ENCODE data around the gene CHAT.

CHAT gene

DNA sequence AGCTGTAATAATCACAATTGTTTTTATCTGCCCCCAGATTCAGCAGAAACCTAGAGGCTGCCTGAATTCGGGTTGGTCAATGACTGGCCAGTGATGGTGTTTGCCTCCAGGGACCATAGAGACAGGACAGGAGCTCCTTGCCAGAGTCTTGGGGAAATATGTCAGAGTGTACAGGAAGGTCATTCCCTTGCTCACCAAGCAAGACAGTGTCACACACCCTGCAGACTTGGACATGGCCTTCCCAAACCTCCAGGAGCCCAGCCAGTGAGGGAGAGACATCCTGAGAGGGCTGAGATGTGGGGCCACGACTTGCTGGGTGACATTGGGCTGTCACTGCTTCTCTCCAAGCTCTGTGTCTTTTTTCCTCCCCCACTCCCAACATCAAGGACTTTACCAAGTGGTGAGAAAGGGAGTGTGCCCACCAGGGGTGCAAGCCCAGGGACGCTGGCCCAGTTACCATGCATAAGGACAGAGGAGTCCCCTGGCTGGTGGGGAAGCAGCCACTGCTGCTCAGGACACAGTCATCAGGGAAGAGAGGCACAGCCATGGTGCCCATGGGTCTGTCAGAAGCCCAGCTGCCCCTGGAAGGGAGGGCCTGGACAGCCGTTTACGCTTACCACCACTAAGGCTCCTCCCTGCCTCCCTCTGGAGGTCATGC lies 40.3 kb downstream of the CHAT start:
- Histone ChIP-seq H3K4me1 (ENCODE audit: control insufficient read depth, insufficient read depth, low read length) (0 out of 2 replicates have a peak, but pooled peaks cover under 1% of the 10 kb centered on the region), H3K27ac (ENCODE audit: low read length) (no peak overlapping the region), H3K9me3 (ENCODE audit: control insufficient read depth, insufficient read depth, low read length) (no peaks in the 10 kb centered on the region), H3K4me3 (ENCODE audit: low read length) (no peak overlapping the region), H3K36me3 (ENCODE audit: control insufficient read depth, insufficient read depth, low read length) (no peaks in the 10 kb centered on the region), H3K27me3 (ENCODE audit: control insufficient read depth, insufficient read depth, low read length) (no peaks in the 10 kb centered on the region)
- no peak for DNase-seq (ENCODE audit: low read depth, low spot score)
- no CpG with 5 or more reads among the region's 5 CpGs for WGBS (ENCODE audit: insufficient coverage, insufficient read length)

GRCh38 chr10:49655099-49655498 lies 41.3 kb downstream of the CHAT start:
- H3K27me3 ChIP-seq (ENCODE audit: control insufficient read depth, insufficient read depth, low read length) = no peaks in the 10 kb centered on the region
- H3K9me3 ChIP-seq (ENCODE audit: control insufficient read depth, insufficient read depth, low read length) = no peaks in the 10 kb centered on the region
- WGBS (ENCODE audit: insufficient coverage, insufficient read length) = no CpG with 5 or more reads among the region's 18 CpGs
- H3K27ac ChIP-seq (ENCODE audit: low read length) = no peak overlapping the region
- H3K4me3 ChIP-seq (ENCODE audit: low read length) = no peak overlapping the region
- no peaks in the 10 kb centered on the region for H3K36me3 ChIP-seq (ENCODE audit: control insufficient read depth, insufficient read depth, low read length)
- no peaks in the 10 kb centered on the region for H3K4me1 ChIP-seq (ENCODE audit: control insufficient read depth, insufficient read depth, low read length)
- no peak for DNase-seq (ENCODE audit: low read depth, low spot score)

DNA sequence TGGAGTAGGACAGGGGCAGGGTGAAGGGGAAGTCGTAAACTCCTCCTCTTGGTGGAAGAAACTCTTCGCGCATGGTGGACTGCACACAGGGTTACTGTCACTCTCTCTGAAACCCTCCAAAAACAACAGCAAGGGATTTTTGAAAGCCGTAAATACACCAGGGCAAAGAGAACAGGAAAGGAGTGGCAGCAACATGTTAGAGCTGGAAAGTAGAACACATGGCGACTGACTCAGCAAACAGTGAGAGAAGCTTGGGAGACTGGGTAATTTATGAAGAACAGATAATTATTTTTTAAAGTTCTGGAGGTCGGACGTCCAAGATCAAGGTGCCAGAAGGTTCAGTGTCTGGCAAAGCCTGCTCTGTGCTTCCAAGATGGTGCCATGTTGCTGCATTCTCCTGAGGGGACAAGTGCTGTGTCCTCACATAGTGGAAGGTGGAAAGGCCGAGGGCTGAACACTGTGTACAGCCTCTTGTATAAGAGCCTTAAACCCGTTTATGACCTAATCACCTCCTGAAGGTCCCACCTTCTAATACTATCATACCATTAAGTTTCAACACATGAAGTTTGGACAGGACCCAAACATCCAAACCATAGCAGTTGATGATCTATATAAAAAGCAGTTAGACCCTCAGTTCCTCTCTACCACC lies 43.1 kb downstream of the CHAT start:
- WGBS (ENCODE audit: insufficient coverage, insufficient read length) = no CpG with 5 or more reads among the region's 9 CpGs
- H3K27ac ChIP-seq (ENCODE audit: low read length) = no peak overlapping the region
- H3K4me3 ChIP-seq (ENCODE audit: low read length) = no peak overlapping the region
- no peak for DNase-seq (ENCODE audit: low read depth, low spot score)
- peaks cover 3% of the 10 kb centered on the region; the same call in 1 of the 2 replicates for H3K27me3 ChIP-seq (ENCODE audit: control insufficient read depth, insufficient read depth, low read length)
- no peaks in the 10 kb centered on the region for H3K36me3 ChIP-seq (ENCODE audit: control insufficient read depth, insufficient read depth, low read length)
- no peaks in the 10 kb centered on the region for H3K9me3 ChIP-seq (ENCODE audit: control insufficient read depth, insufficient read depth, low read length)
- H3K4me1 ChIP-seq (ENCODE audit: control insufficient read depth, insufficient read depth, low read length) = no peaks in the 10 kb centered on the region

GRCh38 chr10:49657606-49658005 lies 43.8 kb downstream of the CHAT start:
- Histone ChIP-seq H3K27me3 (ENCODE audit: control insufficient read depth, insufficient read depth, low read length) (peaks cover 3% of the 10 kb centered on the region; the same call in 1 of the 2 replicates), H3K4me1 (ENCODE audit: control insufficient read depth, insufficient read depth, low read length) (no peaks in the 10 kb centered on the region), H3K36me3 (ENCODE audit: control insufficient read depth, insufficient read depth, low read length) (no peaks in the 10 kb centered on the region), H3K27ac (ENCODE audit: low read length) (no peak overlapping the region), H3K4me3 (ENCODE audit: low read length) (no peak overlapping the region), H3K9me3 (ENCODE audit: control insufficient read depth, insufficient read depth, low read length) (no peaks in the 10 kb centered on the region)
- no peak for DNase-seq (ENCODE audit: low read depth, low spot score)
- no CpG with 5 or more reads among the region's 1 CpG for WGBS (ENCODE audit: insufficient coverage, insufficient read length)

- WGBS (ENCODE audit: insufficient coverage, insufficient read length) = no CpG with 5 or more reads among the region's 8 CpGs
These were observed 47.5 kb downstream of the CHAT start for GRCh38 chr10:49661140-49661856.

DNA sequence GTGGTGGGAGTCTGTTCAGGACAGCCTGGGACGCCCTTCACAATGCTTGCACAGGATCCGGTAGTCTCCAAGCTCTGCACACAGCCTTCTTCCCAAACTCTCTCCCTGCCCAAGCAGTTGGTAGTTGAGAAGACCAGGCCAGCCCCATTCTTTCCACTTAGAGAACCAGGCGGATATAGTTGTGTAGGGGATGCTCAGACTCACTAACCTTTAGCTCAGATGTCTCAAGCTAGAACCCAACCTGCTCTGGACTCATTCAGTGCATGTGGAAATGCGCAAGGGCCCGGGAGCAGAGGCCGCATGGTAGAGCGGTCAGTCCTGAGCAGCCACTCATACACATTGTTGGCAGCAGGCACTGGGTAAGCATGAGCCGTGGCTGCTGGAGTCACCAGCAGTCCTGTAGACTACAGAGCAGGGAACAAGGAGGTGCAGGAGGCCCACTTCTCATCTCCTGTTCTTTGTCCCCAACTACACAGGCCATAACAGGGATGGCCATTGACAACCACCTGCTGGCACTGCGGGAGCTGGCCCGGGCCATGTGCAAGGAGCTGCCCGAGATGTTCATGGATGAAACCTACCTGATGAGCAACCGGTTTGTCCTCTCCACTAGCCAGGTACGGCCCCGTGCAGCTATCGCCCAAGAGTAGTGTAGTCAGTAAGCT lies 48.5 kb downstream of the CHAT start:
- H3K4me1 ChIP-seq (ENCODE audit: control insufficient read depth, insufficient read depth, low read length) = no peaks in the 10 kb centered on the region
- H3K4me3 ChIP-seq (ENCODE audit: low read length) = no peak overlapping the region
- WGBS (ENCODE audit: insufficient coverage, insufficient read length) = no CpG with 5 or more reads among the region's 15 CpGs
- H3K27me3 ChIP-seq (ENCODE audit: control insufficient read depth, insufficient read depth, low read length) = peaks cover 3% of the 10 kb centered on the region; the same call in 1 of the 2 replicates
- H3K9me3 ChIP-seq (ENCODE audit: control insufficient read depth, insufficient read depth, low read length) = no peaks in the 10 kb centered on the region
- no peak for DNase-seq (ENCODE audit: low read depth, low spot score)
- no peak overlapping the region for H3K27ac ChIP-seq (ENCODE audit: low read length)
- H3K36me3 ChIP-seq (ENCODE audit: control insufficient read depth, insufficient read depth, low read length) = no peaks in the 10 kb centered on the region

More at GRCh38 chr10:49661140-49661856, 47.5 kb downstream of the CHAT start:
- Histone ChIP-seq H3K4me3 (ENCODE audit: low read length) (no peak overlapping the region), H3K36me3 (ENCODE audit: control insufficient read depth, insufficient read depth, low read length) (no peaks in the 10 kb centered on the region), H3K27ac (ENCODE audit: low read length) (no peak overlapping the region), H3K27me3 (ENCODE audit: control insufficient read depth, insufficient read depth, low read length) (peaks cover 3% of the 10 kb centered on the region; the same call in 1 of the 2 replicates), H3K9me3 (ENCODE audit: control insufficient read depth, insufficient read depth, low read length) (no peaks in the 10 kb centered on the region), H3K4me1 (ENCODE audit: control insufficient read depth, insufficient read depth, low read length) (no peaks in the 10 kb centered on the region)
- no peak for DNase-seq (ENCODE audit: low read depth, low spot score)

DNA sequence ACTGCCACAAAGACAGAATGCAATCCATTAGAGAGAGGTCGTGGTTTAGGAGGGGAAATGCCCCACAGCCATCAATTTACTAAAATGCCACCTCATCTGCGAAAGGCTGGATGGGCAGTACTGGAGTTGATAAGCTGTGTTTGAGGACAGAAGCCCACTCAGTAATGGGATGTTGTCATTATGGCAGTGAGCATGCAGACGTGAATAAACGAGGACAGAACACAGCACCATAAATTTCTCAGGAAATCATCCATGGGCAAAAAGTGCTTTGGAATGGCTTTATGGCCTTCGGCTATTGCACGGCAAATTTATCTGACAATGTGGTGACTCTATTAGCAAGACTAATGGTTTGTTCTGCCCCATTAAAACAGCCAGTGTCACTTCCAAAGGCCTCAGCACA lies 49.8 kb downstream of the CHAT start:
- Histone ChIP-seq H3K4me1 (ENCODE audit: control insufficient read depth, insufficient read depth, low read length) (no peaks in the 10 kb centered on the region), H3K9me3 (ENCODE audit: control insufficient read depth, insufficient read depth, low read length) (no peaks in the 10 kb centered on the region), H3K4me3 (ENCODE audit: low read length) (no peak overlapping the region), H3K27ac (ENCODE audit: low read length) (no peak overlapping the region), H3K36me3 (ENCODE audit: control insufficient read depth, insufficient read depth, low read length) (no peaks in the 10 kb centered on the region), H3K27me3 (ENCODE audit: control insufficient read depth, insufficient read depth, low read length) (peaks cover 3% of the 10 kb centered on the region; the same call in 1 of the 2 replicates)
- DNase-seq (ENCODE audit: low read depth, low spot score) = no peak
- WGBS (ENCODE audit: insufficient coverage, insufficient read length) = no CpG with 5 or more reads among the region's 6 CpGs

DNA sequence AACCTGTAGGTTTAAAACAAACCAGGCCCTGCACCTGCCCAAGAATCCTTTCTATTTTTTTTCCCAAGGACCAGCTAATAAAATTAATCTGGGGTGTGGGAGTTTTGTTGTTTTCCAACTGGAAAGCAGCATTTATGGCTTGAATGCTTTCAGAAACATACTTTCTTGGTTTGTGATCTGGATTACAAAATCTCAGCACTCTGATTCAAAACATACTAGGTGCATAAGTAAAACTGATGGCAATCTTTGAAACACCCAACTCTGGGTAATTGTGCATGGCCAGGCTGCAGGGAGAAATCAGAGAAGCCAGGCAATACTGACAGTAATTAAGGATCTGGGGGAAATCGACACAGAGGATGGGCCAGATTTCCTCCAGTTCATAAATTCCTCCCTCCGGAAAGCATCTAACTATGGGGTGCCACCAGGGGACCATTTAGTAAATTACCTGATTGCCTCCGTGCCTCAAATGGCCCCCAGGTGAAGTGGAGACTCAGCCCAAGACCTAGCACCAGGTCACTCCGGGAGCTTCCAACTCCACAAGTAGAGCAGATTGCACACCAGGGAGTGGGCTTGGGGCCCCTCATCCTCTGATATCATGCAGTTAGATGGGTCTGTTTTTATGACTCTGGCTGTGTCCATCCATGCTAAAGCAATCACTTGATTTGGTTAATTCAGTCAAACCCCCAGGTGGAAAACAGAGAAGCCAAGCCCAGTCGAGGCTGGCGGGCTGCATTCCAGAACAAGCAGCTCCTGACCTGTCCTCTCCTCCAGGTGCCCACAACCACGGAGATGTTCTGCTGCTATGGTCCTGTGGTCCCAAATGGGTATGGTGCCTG lies 50.4 kb downstream of the CHAT start:
- Histone ChIP-seq H3K27me3 (ENCODE audit: control insufficient read depth, insufficient read depth, low read length) (peaks cover 3% of the 10 kb centered on the region; the same call in 1 of the 2 replicates), H3K4me1 (ENCODE audit: control insufficient read depth, insufficient read depth, low read length) (no peaks in the 10 kb centered on the region), H3K4me3 (ENCODE audit: low read length) (no peak overlapping the region), H3K27ac (ENCODE audit: low read length) (no peak overlapping the region), H3K36me3 (ENCODE audit: control insufficient read depth, insufficient read depth, low read length) (no peaks in the 10 kb centered on the region), H3K9me3 (ENCODE audit: control insufficient read depth, insufficient read depth, low read length) (no peaks in the 10 kb centered on the region)
- DNase-seq (ENCODE audit: low read depth, low spot score) = no peak
- WGBS (ENCODE audit: insufficient coverage, insufficient read length) = no CpG with 5 or more reads among the region's 7 CpGs

GRCh38 chr10:49664842-49665355 lies 51.1 kb downstream of the CHAT start:
- WGBS (ENCODE audit: insufficient coverage, insufficient read length) = no CpG with 5 or more reads among the region's 4 CpGs

More at GRCh38 chr10:49664842-49665355, 51.1 kb downstream of the CHAT start:
- H3K36me3 ChIP-seq (ENCODE audit: control insufficient read depth, insufficient read depth, low read length) = no peaks in the 10 kb centered on the region
- no peak for DNase-seq (ENCODE audit: low read depth, low spot score)
- no peak overlapping the region for H3K27ac ChIP-seq (ENCODE audit: low read length)
- H3K9me3 ChIP-seq (ENCODE audit: control insufficient read depth, insufficient read depth, low read length) = no peaks in the 10 kb centered on the region
- peaks cover 3% of the 10 kb centered on the region; the same call in 1 of the 2 replicates for H3K27me3 ChIP-seq (ENCODE audit: control insufficient read depth, insufficient read depth, low read length)
- no peaks in the 10 kb centered on the region for H3K4me1 ChIP-seq (ENCODE audit: control insufficient read depth, insufficient read depth, low read length)
- H3K4me3 ChIP-seq (ENCODE audit: low read length) = no peak overlapping the region

Data from iPS DF 6.9 (cell line).